Fibroblast of lung (primary cell): Measurements from ENCODE around the gene SH3RF1.

Source experiments
- EZH2 ChIP-seq: IDR thresholded peaks from 2 replicates; pipeline ENCODE4 v1.5.1; 2012; ENCODE audit warnings: low read length, control low read depth, mild to moderate bottlenecking; ENCODE audit errors: missing control alignments
- TF ChIP-seq, protein P1 (sequence below), 2 donors: IDR thresholded peaks in 1 of 2; conservative IDR thresholded peaks in 1 of 2; 1 replicate in 1 of 2; 2 replicates in 1 of 2; pipeline ENCODE4 v1.5.1; 2011 to 2012; ENCODE audit warnings: low read length in 2 of 2, control low read depth in 1 of 2, inconsistent platforms in 1 of 2, low read depth in 1 of 2, mild to moderate bottlenecking in 1 of 2

DNA sequence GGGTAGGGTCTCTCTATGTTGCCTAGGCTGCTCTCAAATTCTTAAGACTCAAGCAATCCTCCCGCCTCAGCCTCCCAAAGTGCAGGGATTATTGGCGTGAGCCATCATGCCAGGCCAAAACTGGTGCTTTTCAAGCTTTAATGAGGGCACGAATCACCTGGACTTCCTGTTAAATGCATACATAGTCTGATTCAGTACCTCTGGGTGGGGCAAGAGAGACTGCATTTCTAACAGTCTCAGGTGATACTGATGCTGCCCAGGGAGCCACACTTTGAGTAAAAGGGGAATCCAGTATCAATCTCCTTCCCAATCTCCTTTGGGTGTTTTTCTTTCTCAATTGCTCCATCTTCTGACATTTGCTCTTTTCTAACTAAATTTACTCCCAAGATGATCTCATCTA lies 96.5 kb downstream of the SH3RF1 start:
- no peak for TF ChIP-seq EZH2
- TF ChIP-seq, protein P1, sequence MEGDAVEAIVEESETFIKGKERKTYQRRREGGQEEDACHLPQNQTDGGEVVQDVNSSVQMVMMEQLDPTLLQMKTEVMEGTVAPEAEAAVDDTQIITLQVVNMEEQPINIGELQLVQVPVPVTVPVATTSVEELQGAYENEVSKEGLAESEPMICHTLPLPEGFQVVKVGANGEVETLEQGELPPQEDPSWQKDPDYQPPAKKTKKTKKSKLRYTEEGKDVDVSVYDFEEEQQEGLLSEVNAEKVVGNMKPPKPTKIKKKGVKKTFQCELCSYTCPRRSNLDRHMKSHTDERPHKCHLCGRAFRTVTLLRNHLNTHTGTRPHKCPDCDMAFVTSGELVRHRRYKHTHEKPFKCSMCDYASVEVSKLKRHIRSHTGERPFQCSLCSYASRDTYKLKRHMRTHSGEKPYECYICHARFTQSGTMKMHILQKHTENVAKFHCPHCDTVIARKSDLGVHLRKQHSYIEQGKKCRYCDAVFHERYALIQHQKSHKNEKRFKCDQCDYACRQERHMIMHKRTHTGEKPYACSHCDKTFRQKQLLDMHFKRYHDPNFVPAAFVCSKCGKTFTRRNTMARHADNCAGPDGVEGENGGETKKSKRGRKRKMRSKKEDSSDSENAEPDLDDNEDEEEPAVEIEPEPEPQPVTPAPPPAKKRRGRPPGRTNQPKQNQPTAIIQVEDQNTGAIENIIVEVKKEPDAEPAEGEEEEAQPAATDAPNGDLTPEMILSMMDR (conservative IDR thresholded peaks at IDR 0.05 in 1 of 2, IDR thresholded peaks at IDR 0.05 in 1 of 2; ENCODE audit: low read depth in 1 of 2, low read length in 2 of 2): no peak
